ENCODE results near the gene HMGB4. TPM values are rescaled to one million over a fixed set of nuclear protein-coding genes. Genes with fewer than 3 reads are reported as not detected.

Gene HMGB4
- polyA plus RNA-seq, 1 of the 3 experiments (the other 2 are of a cell fraction), result not detected

- no peaks in the 10 kb centered on the region for H3K27me3 ChIP-seq (ENCODE audit: insufficient read depth)
- H3K9ac ChIP-seq, result no peak overlapping the region
- H3K9me3 ChIP-seq, result no peaks in the 10 kb centered on the region
- H3K79me2 ChIP-seq (ENCODE audit: insufficient read depth), result no peaks in the 10 kb centered on the region
- ChIA-PET CTCF (interaction anchor here (1.1 kb wide), 1 partner anchor 24 kb away, joined by 5 read pairs; no protein-coding TSS in a partner anchor), POLR2A (no interaction called here)
- TF ChIP-seq RAD21 (IDR thresholded peaks at IDR 0.05; ENCODE audit: low read length) (no peak), NRF1 (IDR thresholded peaks at IDR 0.05; ENCODE audit: low read depth, low read length) (no peak), RFX5 (IDR thresholded peaks at IDR 0.05; ENCODE audit: low read length) (no peak), TAF1 (IDR thresholded peaks at IDR 0.05; ENCODE audit: borderline replicate concordance, low read depth, low read length) (no peak), YY1 (IDR thresholded peaks at IDR 0.05; ENCODE audit: low read depth) (no peak), SIN3A (IDR thresholded peaks at IDR 0.05; ENCODE audit: borderline replicate concordance, low read depth, low read length) (no peak), ELF1 (IDR thresholded peaks at IDR 0.05) (no peak), FOXJ3 (CRISPR knock-in tag; IDR thresholded peaks at IDR 0.05) (no peak), JUND (IDR thresholded peaks at IDR 0.05) (no peak), RXRA (IDR thresholded peaks at IDR 0.05; ENCODE audit: borderline replicate concordance, low read depth) (no peak), NFIC (IDR thresholded peaks at IDR 0.05; ENCODE audit: borderline replicate concordance) (no peak), FOSL2 (IDR thresholded peaks at IDR 0.05; ENCODE audit: borderline replicate concordance, low read depth) (no peak), TCF12 (IDR thresholded peaks at IDR 0.05) (no peak), MEF2A (IDR thresholded peaks at IDR 0.05; ENCODE audit: borderline replicate concordance, low read depth) (no peak), TEAD4 (IDR thresholded peaks at IDR 0.05; ENCODE audit: borderline replicate concordance, insufficient read depth) (no peak)
- TF ChIP-seq, protein P1, sequence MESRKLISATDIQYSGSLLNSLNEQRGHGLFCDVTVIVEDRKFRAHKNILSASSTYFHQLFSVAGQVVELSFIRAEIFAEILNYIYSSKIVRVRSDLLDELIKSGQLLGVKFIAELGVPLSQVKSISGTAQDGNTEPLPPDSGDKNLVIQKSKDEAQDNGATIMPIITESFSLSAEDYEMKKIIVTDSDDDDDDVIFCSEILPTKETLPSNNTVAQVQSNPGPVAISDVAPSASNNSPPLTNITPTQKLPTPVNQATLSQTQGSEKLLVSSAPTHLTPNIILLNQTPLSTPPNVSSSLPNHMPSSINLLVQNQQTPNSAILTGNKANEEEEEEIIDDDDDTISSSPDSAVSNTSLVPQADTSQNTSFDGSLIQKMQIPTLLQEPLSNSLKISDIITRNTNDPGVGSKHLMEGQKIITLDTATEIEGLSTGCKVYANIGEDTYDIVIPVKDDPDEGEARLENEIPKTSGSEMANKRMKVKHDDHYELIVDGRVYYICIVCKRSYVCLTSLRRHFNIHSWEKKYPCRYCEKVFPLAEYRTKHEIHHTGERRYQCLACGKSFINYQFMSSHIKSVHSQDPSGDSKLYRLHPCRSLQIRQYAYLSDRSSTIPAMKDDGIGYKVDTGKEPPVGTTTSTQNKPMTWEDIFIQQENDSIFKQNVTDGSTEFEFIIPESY (IDR thresholded peaks at IDR 0.05; ENCODE audit: borderline replicate concordance, low read depth), result no peak
- peaks cover 0 to 13% of the 10 kb centered on the region in 2 experiments; a peak in 1 of 4 replicates for H3K4me1 ChIP-seq (ENCODE audit: control insufficient read depth in 1 of 2, insufficient read depth in 2 of 2, low read depth in 1 of 2, low read length in 1 of 2)
- H3K27ac ChIP-seq (ENCODE audit: low read depth in 2 of 2, low read length in 1 of 2), result no peak overlapping the region
- no peak overlapping the region for H3K4me3 ChIP-seq (ENCODE audit: low read depth in 2 of 2, low read length in 1 of 2)
- H3K9me2 ChIP-seq, result no peaks in the 10 kb centered on the region
- H3K36me3 ChIP-seq (replicated peaks in 1 of 2; ENCODE audit: control insufficient read depth in 1 of 2, insufficient read depth in 2 of 2, low read length in 1 of 2), result no peaks in the 10 kb centered on the region
- no peak for DNase-seq
- no peaks in the 10 kb centered on the region for H4K20me1 ChIP-seq (ENCODE audit: insufficient read depth)
- H3K4me2 ChIP-seq, result no peak overlapping the region
- no peaks in the 10 kb centered on the region for H3F3A ChIP-seq (replicated peaks; ENCODE audit: insufficient read depth)
- H2AFZ ChIP-seq (ENCODE audit: low read depth), result no peak overlapping the region
- WGBS (ENCODE audit: low lambda C conversion rate), result 17% methylated on average over 1 of the region's 2 CpGs
Observed at GRCh38 chr1:33878392-33878791, 14.5 kb downstream of the HMGB4 start.

GRCh38 chr1:33880305-33880704 is 16.4 kb downstream of the HMGB4 start:
- CTCF ChIA-PET, result interaction anchor here (1.3 to 2.6 kb wide), 3 partner anchors 9 to 283 kb away, joined by 3 to 9 read pairs (median 5); no protein-coding TSS in a partner anchor
- H3K9ac ChIP-seq, result no peak overlapping the region
- TF ChIP-seq RXRA (IDR thresholded peaks at IDR 0.05; ENCODE audit: borderline replicate concordance, low read depth) (no peak), FOXJ3 (CRISPR knock-in tag; IDR thresholded peaks at IDR 0.05) (no peak), RAD21 (IDR thresholded peaks at IDR 0.05; ENCODE audit: low read length) (no peak), SIN3A (IDR thresholded peaks at IDR 0.05; ENCODE audit: borderline replicate concordance, low read depth, low read length) (no peak), MAX (IDR thresholded peaks at IDR 0.05; ENCODE audit: low read depth) (no peak)
- TF ChIP-seq, protein P1 (IDR thresholded peaks at IDR 0.05; ENCODE audit: borderline replicate concordance, low read depth), result no peak
- TF ChIP-seq, protein P2, sequence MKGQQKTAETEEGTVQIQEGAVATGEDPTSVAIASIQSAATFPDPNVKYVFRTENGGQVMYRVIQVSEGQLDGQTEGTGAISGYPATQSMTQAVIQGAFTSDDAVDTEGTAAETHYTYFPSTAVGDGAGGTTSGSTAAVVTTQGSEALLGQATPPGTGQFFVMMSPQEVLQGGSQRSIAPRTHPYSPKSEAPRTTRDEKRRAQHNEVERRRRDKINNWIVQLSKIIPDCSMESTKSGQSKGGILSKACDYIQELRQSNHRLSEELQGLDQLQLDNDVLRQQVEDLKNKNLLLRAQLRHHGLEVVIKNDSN (IDR thresholded peaks at IDR 0.05; ENCODE audit: borderline replicate concordance, low read depth), result no peak
- H3K27me3 ChIP-seq (ENCODE audit: insufficient read depth), result no peaks in the 10 kb centered on the region
- H2AFZ ChIP-seq (ENCODE audit: low read depth), result no peak overlapping the region
- POLR2A ChIA-PET, result no interaction called here
- no peak overlapping the region for H3K27ac ChIP-seq (ENCODE audit: low read depth in 2 of 2, low read length in 1 of 2)
- H3K4me2 ChIP-seq, result no peak overlapping the region
- H3K9me3 ChIP-seq, result no peaks in the 10 kb centered on the region
- H4K20me1 ChIP-seq (ENCODE audit: insufficient read depth), result no peaks in the 10 kb centered on the region
- H3K9me2 ChIP-seq, result no peaks in the 10 kb centered on the region
- H3F3A ChIP-seq (replicated peaks; ENCODE audit: insufficient read depth), result no peaks in the 10 kb centered on the region
- no peak for DNase-seq
- peaks cover 0 to 5% of the 10 kb centered on the region in 2 experiments; a peak in 1 of 4 replicates for H3K4me1 ChIP-seq (ENCODE audit: control insufficient read depth in 1 of 2, insufficient read depth in 2 of 2, low read depth in 1 of 2, low read length in 1 of 2)
- no peaks in the 10 kb centered on the region for H3K36me3 ChIP-seq (replicated peaks in 1 of 2; ENCODE audit: control insufficient read depth in 1 of 2, insufficient read depth in 2 of 2, low read length in 1 of 2)
- 21% methylated on average over 2 of the region's 2 CpGs for WGBS (ENCODE audit: low lambda C conversion rate)
- no peak overlapping the region for H3K4me3 ChIP-seq (ENCODE audit: low read depth in 2 of 2, low read length in 1 of 2)
- no peaks in the 10 kb centered on the region for H3K79me2 ChIP-seq (ENCODE audit: insufficient read depth)

Data from SK-N-SH (cell line).